ENCODE results near the gene SERAC1.

DNA sequence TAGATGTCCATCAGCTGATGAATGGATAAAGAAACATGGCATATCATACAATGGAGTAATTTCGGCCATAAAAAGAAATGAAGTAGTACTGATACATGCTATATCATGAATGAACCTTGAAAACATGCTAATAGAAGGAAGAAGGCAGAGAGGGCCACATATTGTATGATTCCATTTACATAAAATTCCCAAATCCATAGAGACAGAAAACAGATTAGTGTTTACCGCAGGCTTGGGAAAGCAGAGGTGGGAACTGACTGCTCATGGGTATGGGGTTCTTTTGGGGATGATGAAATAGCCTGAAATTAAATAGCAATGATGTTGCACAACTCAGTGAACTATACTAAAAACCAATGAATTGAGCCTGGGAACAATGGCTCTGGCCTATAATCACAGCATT is 58.3 kb downstream of the SERAC1 start:
- TF ChIP-seq, protein P1, sequence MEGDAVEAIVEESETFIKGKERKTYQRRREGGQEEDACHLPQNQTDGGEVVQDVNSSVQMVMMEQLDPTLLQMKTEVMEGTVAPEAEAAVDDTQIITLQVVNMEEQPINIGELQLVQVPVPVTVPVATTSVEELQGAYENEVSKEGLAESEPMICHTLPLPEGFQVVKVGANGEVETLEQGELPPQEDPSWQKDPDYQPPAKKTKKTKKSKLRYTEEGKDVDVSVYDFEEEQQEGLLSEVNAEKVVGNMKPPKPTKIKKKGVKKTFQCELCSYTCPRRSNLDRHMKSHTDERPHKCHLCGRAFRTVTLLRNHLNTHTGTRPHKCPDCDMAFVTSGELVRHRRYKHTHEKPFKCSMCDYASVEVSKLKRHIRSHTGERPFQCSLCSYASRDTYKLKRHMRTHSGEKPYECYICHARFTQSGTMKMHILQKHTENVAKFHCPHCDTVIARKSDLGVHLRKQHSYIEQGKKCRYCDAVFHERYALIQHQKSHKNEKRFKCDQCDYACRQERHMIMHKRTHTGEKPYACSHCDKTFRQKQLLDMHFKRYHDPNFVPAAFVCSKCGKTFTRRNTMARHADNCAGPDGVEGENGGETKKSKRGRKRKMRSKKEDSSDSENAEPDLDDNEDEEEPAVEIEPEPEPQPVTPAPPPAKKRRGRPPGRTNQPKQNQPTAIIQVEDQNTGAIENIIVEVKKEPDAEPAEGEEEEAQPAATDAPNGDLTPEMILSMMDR (IDR thresholded peaks at IDR 0.05; ENCODE audit: low read length): no peak
- TF ChIP-seq EZH2 (IDR thresholded peaks at IDR 0.05; ENCODE audit: borderline replicate concordance, low read length): no peak
